Ovary (tissue), 9 donors: ENCODE measurements around the gene SLAMF7. TPM values are rescaled to one million over a fixed set of nuclear protein-coding genes. Genes with fewer than 3 reads are reported as not detected.

ENCODE experiments used
- DNase-seq, 5 donors: peaks; one replicate each; pipeline ENCODE4 v3.0.0-alpha.2; 2019 to 2020
- H3K27ac ChIP-seq, 2 donors: fragments of 200-600 bp; one replicate each; pipeline versions ENCODE4 v1.5.1 to v1.8.0; 2019 to 2022
- H3K27me3 ChIP-seq: fragments of 200-600 bp; one replicate; pipeline ENCODE4 v1.8.0; 2022
- H3K36me3 ChIP-seq: fragments of 200-600 bp; sonication (generic); one replicate; pipeline ENCODE4 v1.5.1; 2019
- H3K4me1 ChIP-seq: one replicate; pipeline ENCODE4 v1.8.1; 2013; ENCODE audit warnings: mild to moderate bottlenecking, moderate library complexity; ENCODE audit not compliant: insufficient read depth
- H3K4me3 ChIP-seq: fragments of 200-600 bp; sonication (generic); one replicate; pipeline ENCODE4 v1.5.1; 2017
- H3K9me3 ChIP-seq, 2 donors: fragments of 200-600 bp in 1 of 2; sonication (generic) in 1 of 2; one replicate each; pipeline versions ENCODE4 v1.5.1 to v1.8.1; 2013 to 2019; ENCODE audit warnings: mild to moderate bottlenecking in 1 of 2, moderate library complexity in 1 of 2
- CTCF ChIP-seq, 3 donors: fragments of 450-650 bp in 2 of 3; fragments of 200-600 bp in 1 of 3; IDR thresholded peaks; one replicate each; pipeline versions ENCODE4 v1.5.1 to v1.8.0; 2016 to 2022; ENCODE audit warnings: antibody characterized with exemption in 3 of 3, mild to moderate bottlenecking in 1 of 3
- EP300 ChIP-seq: sonication (generic); formaldehyde crosslinking; IDR thresholded peaks from one replicate; pipeline ENCODE4 v1.6.1; 2017; ENCODE audit warnings: antibody characterized with exemption
- POLR2A ChIP-seq: fragments of 450-650 bp; IDR thresholded peaks from one replicate; pipeline ENCODE4 v1.6.1; 2017; ENCODE audit warnings: antibody characterized with exemption, mild to moderate bottlenecking, moderate library complexity
- WGBS, 3 donors: extraction: QIAGEN DNeasy Blood & Tissue Kit in 1 of 3; methylation state at CpG; one replicate each; pipeline versions ENCODE4 v1.1.5 to v1.1.7; 2013 to 2017; 5-methylcytosine and 5-hydroxymethylcytosine counted together
- intact Hi-C, 4 donors: fragments of 100-400 bp; cut with DNase I; formaldehyde crosslinking; loops; one replicate each; pipeline versions ENCODE4 v1.11.0 to v1.15.1; 2022 to 2023
- polyA plus RNA-seq, 2 donors: library from polyadenylated mRNA; stranded (reverse); fragments of 200-250 nt in 1 of 2; fragments of 350-450 nt in 1 of 2; fragmentation: Illumina TruSeq in 1 of 2; extraction: RNeasy Lipid Tissue Mini Kit (QIAGEN cat#74804) in 1 of 2; gene quantifications; one replicate each; pipeline ENCODE4 v1.2.3, GENCODE V29; 2013 to 2014
- total RNA-seq, 7 donors: library from RNA; depleted of rRNA in 2 of 7; stranded (reverse); fragments of >200 nt in 2 of 7; fragmentation: NEBNext Ultra II Directional in 3 of 7; extraction: Animal tissue kit (Norgen Biotek cat#: 25700) in 3 of 7; gene quantifications; one replicate each; pipeline versions ENCODE4 v1.1.0 to v1.2.4, GENCODE V29; 2016 to 2023
- donor health status: DM: no; HTN: no; CAD: no; lungs with moderate emphysema.
- donor health status: DM: no; HTN: no; CAD: no.
- donor health status: Bipolar disorder and iron deficiency.
- donor health status: DM: yes; HTN: yes; CAD: no.
- donor health status: DM: no; HTN: no; CAD: no.
- donor health status: DM: yes; HTN: yes; CAD: no.

SLAMF7 gene
- total and polyA plus RNA-seq, 9 donors: 0.32 to 7.3 (median 0.84) TPM; not detected in 1

GRCh38 chr1:160747717-160748116 lies 8.7 kb downstream of the SLAMF7 start:
- intact Hi-C loops: no loop called here
- no peak overlapping the region for H3K4me3 ChIP-seq
- peaks cover 3% of the 10 kb centered on the region for H3K4me1 ChIP-seq
- no peak overlapping the region for H3K27ac ChIP-seq
- no peaks in the 10 kb centered on the region for H3K27me3 ChIP-seq
- TF ChIP-seq POLR2A (no peak), CTCF (IDR thresholded peaks at IDR 0.05) (no peak), EP300 (no peak)
- no peaks in the 10 kb centered on the region for H3K9me3 ChIP-seq
- H3K36me3 ChIP-seq: no peaks in the 10 kb centered on the region
- DNase-seq: no peak

GRCh38 chr1:160748181-160748877 lies 9.3 kb downstream of the SLAMF7 start:
- no peaks in the 10 kb centered on the region for H3K27me3 ChIP-seq
- H3K4me3 ChIP-seq: no peak overlapping the region
- no peaks in the 10 kb centered on the region for H3K9me3 ChIP-seq
- no peak overlapping the region for H3K27ac ChIP-seq
- no peaks in the 10 kb centered on the region for H3K36me3 ChIP-seq
- TF ChIP-seq POLR2A: no peak
- TF ChIP-seq EP300: no peak
- TF ChIP-seq CTCF (IDR thresholded peaks at IDR 0.05): no peak
- no peak for DNase-seq
- peaks cover 3% of the 10 kb centered on the region for H3K4me1 ChIP-seq
- WGBS, 3 donors: 73 to 78% (median 75%) methylated on average over 10 of the region's 10 CpGs
- intact Hi-C loops: no loop called here

- TF ChIP-seq CTCF (IDR thresholded peaks at IDR 0.05) (no peak), POLR2A (no peak), EP300 (no peak)
- H3K4me1 ChIP-seq: peaks cover 6% of the 10 kb centered on the region
- H3K9me3 ChIP-seq: no peaks in the 10 kb centered on the region
- 88 to 98% (median 96%) methylated on average over 1 of the region's 1 CpG for WGBS, 3 donors
- no peaks in the 10 kb centered on the region for H3K27me3 ChIP-seq
- no peaks in the 10 kb centered on the region for H3K36me3 ChIP-seq
- no peak overlapping the region for H3K27ac ChIP-seq
- intact Hi-C loops: no loop called here
- no peak overlapping the region for H3K4me3 ChIP-seq
- DNase-seq: no peak
These were observed 9.8 kb downstream of the SLAMF7 start for GRCh38 chr1:160748878-160749269.

GRCh38 chr1:160750608-160751007 lies 11.6 kb downstream of the SLAMF7 start:
- Histone ChIP-seq H3K27ac (no peak overlapping the region), H3K4me3 (no peak overlapping the region), H3K4me1 (peaks cover 6% of the 10 kb centered on the region), H3K36me3 (no peaks in the 10 kb centered on the region), H3K27me3 (no peaks in the 10 kb centered on the region), H3K9me3 (no peaks in the 10 kb centered on the region)
- TF ChIP-seq CTCF (IDR thresholded peaks at IDR 0.05): no peak
- TF ChIP-seq EP300: no peak
- TF ChIP-seq POLR2A: no peak
- no peak for DNase-seq
- intact Hi-C loops: no loop called here
- 86 to 94% (median 89%) methylated on average over 2 of the region's 2 CpGs for WGBS, 3 donors
